ENCODE data around the gene NBPF9. TPM values are rescaled to one million over a fixed set of nuclear protein-coding genes. Genes with fewer than 3 reads are reported as not detected.
"Not testable (repeated sequence)": the region's sequence is repeated elsewhere in the genome, so short reads cannot be mapped to it uniquely, and the experiment has no call there.

NBPF9 gene
- total and polyA plus RNA-seq, 2 of the 4 experiments (the other 2 are of a cell fraction) = 15.2 to 17.3 TPM

- WGBS, 2 experiments (ENCODE audit: extremely low coverage in 2 of 2, insufficient read length in 1 of 2) = no CpG with 5 or more reads among the region's 15 CpGs
- intact Hi-C loops (cut with micrococcal nuclease); H2AK5ac ChIP-seq (ENCODE audit: low read depth, low read length); H2BK5ac ChIP-seq (ENCODE audit: low read depth, low read length, poor library complexity, severe bottlenecking); H4K20me1 ChIP-seq (ENCODE audit: insufficient read depth, low read length); H3K9me1 ChIP-seq (ENCODE audit: insufficient read depth, low read length); H4K5ac ChIP-seq (ENCODE audit: low read depth, low read length); dilution Hi-C loops (cut with HindIII; ENCODE audit: low sequenced_read_pairs, unreplicated experiment); H3K23ac ChIP-seq (ENCODE audit: low read depth, low read length); H3K27ac ChIP-seq (ENCODE audit: insufficient read depth, low read length); H3K4me3 ChIP-seq (ENCODE audit: insufficient read depth, low read depth, low read length); H2AFZ ChIP-seq (replicated peaks; ENCODE audit: low read length, poor library complexity); H4K91ac ChIP-seq (ENCODE audit: insufficient read depth, low read depth, low read length); BruUV-seq (replicated peaks); H3K79me1 ChIP-seq (ENCODE audit: low read depth in 1 of 2, low read length in 2 of 2); H2BK20ac ChIP-seq (ENCODE audit: low read depth, low read length); in situ Hi-C loops (cut with MboI; ENCODE audit: low sequenced_read_pairs); H3K4me1 ChIP-seq (ENCODE audit: control insufficient read depth, insufficient read depth, low read length); CTCF ChIA-PET; POLR2A ChIA-PET (ENCODE audit: unreplicated experiment); H3K18ac ChIP-seq (ENCODE audit: low read depth, low read length); H3K4me2 ChIP-seq (ENCODE audit: low read depth, low read length); H3K9me3 ChIP-seq (ENCODE audit: control insufficient read depth, insufficient read depth, low read length); H3K9ac ChIP-seq (ENCODE audit: low read depth, low read length); H3K4ac ChIP-seq (ENCODE audit: low read depth, low read length); H3K27me3 ChIP-seq (ENCODE audit: control insufficient read depth, insufficient read depth, low read length); H4K8ac ChIP-seq (ENCODE audit: low read depth in 2 of 2, low read length in 2 of 2); H2AK9ac ChIP-seq (replicated peaks; ENCODE audit: low read depth, low read length, poor library complexity); H3K36me3 ChIP-seq (ENCODE audit: control insufficient read depth, insufficient read depth, low read length); H3K14ac ChIP-seq (replicated peaks; ENCODE audit: low read depth, low read length); H3K56ac ChIP-seq (ENCODE audit: extremely low read depth, insufficient read depth, low read length); H2BK120ac ChIP-seq (ENCODE audit: low read depth, low read length); H2BK15ac ChIP-seq (ENCODE audit: low read depth, low read length): not testable (repeated sequence)
- ATAC-seq (ENCODE audit: low read depth) (peak; percentile 65), DNase-seq (peak; percentile 1)
Measured at GRCh38 chr1:149123948-149124926, 20.9 kb upstream of the NBPF9 start.

DNA sequence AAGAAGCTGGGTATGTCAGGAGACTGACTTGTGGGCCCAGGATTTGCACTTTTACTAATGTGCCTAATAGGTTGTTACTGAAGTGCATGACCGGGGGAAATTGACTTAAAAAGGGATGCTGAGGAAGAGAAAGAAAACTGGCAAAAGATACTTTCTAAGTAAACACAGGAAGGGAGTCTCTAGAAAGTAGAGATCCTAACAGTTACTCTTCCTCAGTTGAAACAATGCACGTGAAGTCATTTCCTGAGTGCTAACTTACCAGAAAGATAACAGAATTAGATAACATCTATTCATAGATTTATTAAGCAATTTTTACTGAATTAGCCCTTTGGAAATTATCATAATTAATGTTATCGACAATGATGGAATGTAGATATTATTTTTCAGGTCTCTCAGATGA lies 9.5 kb upstream of the NBPF9 start:
- intact Hi-C loops (cut with micrococcal nuclease); H3K4me2 ChIP-seq (ENCODE audit: low read depth, low read length); H3K9me3 ChIP-seq (ENCODE audit: control insufficient read depth, insufficient read depth, low read length); CTCF ChIA-PET; H3K23ac ChIP-seq (ENCODE audit: low read depth, low read length); ATAC-seq (ENCODE audit: low read depth); H2BK20ac ChIP-seq (ENCODE audit: low read depth, low read length); H2AK5ac ChIP-seq (ENCODE audit: low read depth, low read length); H3K14ac ChIP-seq (replicated peaks; ENCODE audit: low read depth, low read length); H3K4me1 ChIP-seq (ENCODE audit: control insufficient read depth, insufficient read depth, low read length); H2AFZ ChIP-seq (replicated peaks; ENCODE audit: low read length, poor library complexity); H4K5ac ChIP-seq (ENCODE audit: low read depth, low read length); H3K56ac ChIP-seq (ENCODE audit: extremely low read depth, insufficient read depth, low read length); H3K4ac ChIP-seq (ENCODE audit: low read depth, low read length); H3K27me3 ChIP-seq (ENCODE audit: control insufficient read depth, insufficient read depth, low read length); POLR2A ChIA-PET (ENCODE audit: unreplicated experiment); H3K4me3 ChIP-seq (ENCODE audit: insufficient read depth, low read depth, low read length); in situ Hi-C loops (cut with MboI; ENCODE audit: low sequenced_read_pairs); BruUV-seq (replicated peaks); H2AK9ac ChIP-seq (replicated peaks; ENCODE audit: low read depth, low read length, poor library complexity); H3K18ac ChIP-seq (ENCODE audit: low read depth, low read length); H2BK15ac ChIP-seq (ENCODE audit: low read depth, low read length); H2BK5ac ChIP-seq (ENCODE audit: low read depth, low read length, poor library complexity, severe bottlenecking); H4K91ac ChIP-seq (ENCODE audit: insufficient read depth, low read depth, low read length); DNase-seq; H2BK120ac ChIP-seq (ENCODE audit: low read depth, low read length); H3K9me1 ChIP-seq (ENCODE audit: insufficient read depth, low read length); H3K27ac ChIP-seq (ENCODE audit: insufficient read depth, low read length); H4K8ac ChIP-seq (ENCODE audit: low read depth in 2 of 2, low read length in 2 of 2); dilution Hi-C loops (cut with HindIII; ENCODE audit: low sequenced_read_pairs, unreplicated experiment); H3K9ac ChIP-seq (ENCODE audit: low read depth, low read length); H3K79me1 ChIP-seq (ENCODE audit: low read depth in 1 of 2, low read length in 2 of 2); H3K36me3 ChIP-seq (ENCODE audit: control insufficient read depth, insufficient read depth, low read length); H4K20me1 ChIP-seq (ENCODE audit: insufficient read depth, low read length): not testable (repeated sequence)
- WGBS, 2 experiments (ENCODE audit: extremely low coverage in 2 of 2, insufficient read length in 1 of 2) = no CpG with 5 or more reads among the region's 3 CpGs
